ENCODE measurements around the gene LANCL1. TPM values are rescaled to one million over a fixed set of nuclear protein-coding genes. Genes with fewer than 3 reads are reported as not detected.
A peak's percentile ranks its signal among the peaks of the same experiment; 100 is the strongest.
"Not testable (repeated sequence)": the region's sequence is repeated elsewhere in the genome, so short reads cannot be mapped to it uniquely, and the experiment has no call there.

LANCL1 gene
- polyA plus RNA-seq, 1 donor = 59.6 TPM

- DNase-seq = no peak
Observed at GRCh38 chr2:210459407-210459806, 17.2 kb downstream of the LANCL1 start.

DNA sequence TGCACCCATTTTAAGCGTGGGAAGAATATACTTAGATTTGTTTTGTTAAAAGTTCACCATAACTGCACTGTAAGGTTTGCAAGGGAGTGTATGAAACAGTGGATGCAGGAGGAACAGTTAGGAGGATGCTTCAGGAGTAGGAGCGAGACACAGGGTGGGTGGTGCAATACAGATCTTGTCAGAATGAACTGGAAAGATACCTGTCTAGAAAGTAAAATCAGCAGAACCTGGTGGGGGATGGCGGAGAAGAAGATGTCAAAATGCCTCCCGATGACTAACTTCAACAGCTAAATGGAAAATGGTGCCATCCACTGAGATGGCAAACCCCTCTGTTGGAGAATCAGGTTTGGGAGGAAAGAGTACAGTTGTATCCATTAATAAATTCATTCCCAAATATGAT lies 18.2 kb downstream of the LANCL1 start:
- DNase-seq = no peak

DNA sequence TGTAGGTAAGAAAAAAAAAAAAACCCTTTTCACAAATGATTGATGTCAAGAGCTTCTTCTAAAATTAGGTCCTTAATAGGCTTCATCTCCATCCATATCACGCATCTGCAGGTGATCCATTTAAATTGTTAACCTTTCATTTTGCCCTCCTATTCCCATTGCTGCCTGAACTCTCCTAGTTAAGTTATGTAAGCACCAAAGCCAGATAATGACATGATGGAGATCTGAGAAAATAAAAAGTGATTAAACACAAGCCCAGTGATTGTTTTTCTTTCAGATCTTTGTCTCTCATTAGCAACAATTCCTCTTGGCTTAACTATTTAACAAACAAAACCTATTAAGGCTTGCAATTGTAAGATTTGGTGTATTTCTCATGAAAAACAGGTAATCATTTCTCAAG lies 20.0 kb downstream of the LANCL1 start:
- DNase-seq = no peak

GRCh38 chr2:210454336-210454735 lies 22.2 kb downstream of the LANCL1 start:
- no peak for DNase-seq

DNA sequence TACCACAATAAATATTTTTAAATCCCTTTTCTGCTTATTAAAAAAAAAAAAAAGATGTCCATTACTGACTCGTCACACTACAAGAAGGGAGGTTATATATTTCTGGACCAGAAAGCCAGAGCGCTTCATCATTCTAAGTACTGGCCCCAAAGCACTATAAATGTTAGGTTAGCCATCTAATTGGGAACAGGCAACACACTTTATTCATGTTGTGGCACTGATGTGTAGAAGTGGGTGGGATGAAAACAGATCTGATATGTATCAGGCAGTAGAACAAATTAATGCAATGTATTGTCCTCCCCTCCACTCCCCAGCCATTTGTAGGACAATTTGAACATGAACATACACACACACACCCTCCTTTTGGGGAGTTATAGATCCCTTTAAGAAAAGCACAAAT lies 24.4 kb downstream of the LANCL1 start:
- no peak for DNase-seq

- not testable (repeated sequence) for DNase-seq
Observed at GRCh38 chr2:210450942-210451341, 25.6 kb downstream of the LANCL1 start.

- DNase-seq = no peak
Observed at GRCh38 chr2:210445732-210446131, 30.8 kb downstream of the LANCL1 start.

DNA sequence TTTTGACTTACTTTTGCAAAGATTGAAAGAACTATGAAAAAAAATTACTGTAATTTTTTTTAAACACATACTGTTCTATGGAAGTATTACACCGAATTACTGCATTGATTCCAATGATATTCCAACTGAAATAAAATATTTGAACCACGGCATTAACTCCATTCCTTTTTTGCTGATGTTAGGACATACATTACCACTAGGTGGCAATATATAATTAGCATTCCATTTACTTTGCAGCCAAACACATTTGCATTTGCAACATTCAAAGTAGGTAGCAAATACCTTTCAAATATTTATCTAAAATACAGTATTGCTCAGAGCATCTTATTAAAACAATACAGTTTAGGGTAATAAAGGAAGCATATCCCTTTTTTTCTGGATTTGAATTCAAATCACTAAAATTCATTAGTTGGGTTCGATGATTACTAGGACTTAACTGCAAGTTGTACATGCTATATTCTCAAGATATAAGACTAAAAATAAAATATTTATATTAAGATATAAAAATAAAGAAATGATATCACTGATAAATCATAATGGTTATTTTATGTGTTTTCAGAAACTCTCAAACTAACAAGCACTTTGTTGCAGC lies 31.3 kb downstream of the LANCL1 start:
- no peak for DNase-seq

GRCh38 chr2:210443527-210443926 lies 33.0 kb downstream of the LANCL1 start:
- no peak for DNase-seq

DNA sequence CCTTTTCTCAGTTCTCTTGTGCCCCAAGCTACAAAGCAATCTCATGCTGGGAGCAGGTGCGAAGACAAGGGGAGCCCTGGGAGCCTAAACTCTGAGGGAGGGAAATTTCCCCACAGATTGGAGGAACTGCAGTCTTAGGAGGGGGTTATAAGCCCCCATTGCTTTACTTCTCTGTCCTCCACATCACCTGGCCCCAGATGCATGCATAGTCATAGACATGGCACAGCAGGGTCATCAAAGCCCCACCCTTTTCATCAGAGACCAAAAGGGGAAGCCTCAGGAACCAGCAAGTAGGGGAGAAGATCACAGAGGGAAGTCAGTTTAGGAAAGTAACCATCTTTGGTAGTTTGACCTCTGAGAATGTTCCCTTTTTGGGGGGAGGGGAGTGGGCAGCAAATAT lies 33.7 kb downstream of the LANCL1 start:
- DNase-seq = no peak

DNA sequence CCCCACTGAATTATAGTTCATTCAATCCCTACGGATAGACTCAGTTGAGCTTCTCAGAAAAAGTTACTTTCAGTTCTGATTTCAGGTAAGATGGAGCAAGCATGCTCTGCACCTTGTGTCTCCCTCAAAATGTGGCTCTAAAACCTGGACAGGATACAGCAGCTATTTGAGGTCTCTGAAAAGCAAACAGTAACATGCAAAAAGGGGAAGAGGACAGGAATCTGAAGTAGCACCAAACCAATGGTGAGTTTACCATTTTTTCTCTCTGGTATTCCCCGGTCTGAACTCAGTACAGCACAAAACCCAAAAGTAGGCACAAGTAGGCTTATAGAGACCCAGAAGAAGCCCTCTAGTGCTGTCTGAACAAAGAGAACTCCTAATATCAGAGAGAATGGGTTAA lies 34.1 kb downstream of the LANCL1 start:
- no peak for DNase-seq

GRCh38 chr2:210440206-210440605 lies 36.4 kb downstream of the LANCL1 start:
- no peak for DNase-seq

- DNase-seq = no peak
Observed at GRCh38 chr2:210435439-210435838, 41.1 kb downstream of the LANCL1 start.

DNA sequence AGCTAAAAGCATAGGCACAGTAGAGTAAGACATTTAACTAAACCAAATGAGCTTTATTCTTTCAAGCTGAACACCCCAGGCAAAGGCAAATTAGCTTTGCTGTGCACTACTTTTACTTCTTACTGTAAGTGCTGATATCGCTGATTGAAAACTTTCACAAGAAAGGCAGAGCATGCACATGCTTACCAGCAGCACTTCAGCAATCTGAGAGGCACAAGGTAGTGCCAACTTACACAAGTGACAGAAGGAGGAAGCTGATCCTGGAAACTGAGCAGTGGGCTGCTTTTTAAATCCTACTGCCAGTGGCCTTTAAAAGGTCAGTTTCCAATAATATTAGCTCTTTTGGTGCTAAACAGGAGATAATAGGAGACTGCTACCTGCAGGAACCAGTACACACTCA lies 43.9 kb downstream of the LANCL1 start:
- DNase-seq = no peak

DNA sequence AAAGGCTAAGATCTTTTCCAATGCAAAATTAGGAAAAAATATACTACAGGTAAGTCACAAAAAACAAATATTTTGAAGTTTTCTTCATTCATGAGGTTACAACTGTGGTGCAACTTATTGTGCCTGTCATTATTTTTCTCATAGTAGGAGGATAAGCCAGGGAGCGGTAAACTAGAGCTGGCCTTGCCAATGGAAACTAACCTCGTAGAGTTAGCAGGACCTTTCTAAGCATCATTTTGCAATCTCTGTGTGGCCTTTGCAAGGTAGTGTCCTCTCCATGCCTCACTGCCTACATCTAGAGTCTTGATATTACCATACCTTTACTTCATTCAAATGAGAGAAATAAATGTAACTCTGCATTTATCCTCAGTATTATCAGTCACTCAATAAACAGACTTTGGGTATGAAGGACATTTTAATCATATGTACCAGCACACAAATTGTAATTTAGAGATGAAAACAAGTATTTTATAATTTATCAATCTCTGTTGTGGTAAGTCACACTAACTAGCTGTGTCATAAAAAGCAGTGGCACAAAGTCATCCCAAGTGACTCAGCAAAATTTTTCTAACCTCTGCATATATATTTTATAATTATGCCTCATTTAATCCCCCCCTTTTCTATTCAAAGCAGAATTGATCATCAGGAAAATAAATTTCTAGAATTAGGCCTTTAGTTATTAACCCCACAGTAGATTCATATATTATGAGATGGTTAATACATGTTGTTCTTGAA lies 47.0 kb downstream of the LANCL1 start:
- no peak for DNase-seq

- peak; percentile 31 for DNase-seq
Observed at GRCh38 chr2:210428393-210429179, 48.0 kb downstream of the LANCL1 start.

DNA sequence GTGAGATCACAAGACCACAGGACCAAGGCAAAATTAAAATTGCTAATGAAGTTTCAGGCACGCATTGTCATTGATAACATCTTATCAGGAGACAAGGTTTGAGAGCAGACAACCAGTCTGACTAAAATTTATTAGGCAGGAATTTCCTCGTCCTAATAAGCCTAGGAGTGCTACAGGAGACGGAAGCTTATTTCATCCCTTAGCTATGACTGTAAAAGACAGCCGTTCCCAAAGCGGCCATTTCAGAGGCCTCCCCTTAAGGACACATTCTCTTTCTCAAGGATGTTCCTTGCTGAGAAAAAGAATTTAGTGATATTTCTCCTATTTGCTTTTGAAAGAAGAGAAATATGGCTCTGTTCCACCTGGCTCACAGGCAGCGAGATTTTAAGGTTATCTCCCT lies 49.2 kb downstream of the LANCL1 start:
- DNase-seq = not testable (repeated sequence)

- DNase-seq = no peak
Observed at GRCh38 chr2:210422366-210422765, 54.2 kb downstream of the LANCL1 start.

DNA sequence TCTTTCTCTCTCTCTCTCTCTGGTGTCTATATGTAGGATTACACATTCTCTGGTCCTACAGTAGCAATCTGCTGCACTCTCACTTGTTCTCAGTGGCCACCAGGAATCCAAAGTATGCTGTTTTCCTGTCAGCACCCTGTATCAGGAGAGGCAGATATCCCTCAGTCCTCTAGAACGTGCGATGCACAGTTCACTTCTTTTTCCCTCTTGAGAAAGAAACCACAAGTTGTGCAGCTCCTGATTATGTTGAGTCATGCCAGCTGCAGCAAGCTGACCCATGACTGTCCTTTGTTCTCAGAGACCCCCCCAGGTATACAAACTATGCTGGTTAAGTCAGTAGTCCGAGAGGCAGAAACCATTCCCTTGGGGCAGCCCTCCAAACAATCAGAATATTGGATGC lies 54.6 kb downstream of the LANCL1 start:
- DNase-seq = no peak

GRCh38 chr2:210412660-210413059 lies 63.9 kb downstream of the LANCL1 start:
- DNase-seq = no peak

DNA sequence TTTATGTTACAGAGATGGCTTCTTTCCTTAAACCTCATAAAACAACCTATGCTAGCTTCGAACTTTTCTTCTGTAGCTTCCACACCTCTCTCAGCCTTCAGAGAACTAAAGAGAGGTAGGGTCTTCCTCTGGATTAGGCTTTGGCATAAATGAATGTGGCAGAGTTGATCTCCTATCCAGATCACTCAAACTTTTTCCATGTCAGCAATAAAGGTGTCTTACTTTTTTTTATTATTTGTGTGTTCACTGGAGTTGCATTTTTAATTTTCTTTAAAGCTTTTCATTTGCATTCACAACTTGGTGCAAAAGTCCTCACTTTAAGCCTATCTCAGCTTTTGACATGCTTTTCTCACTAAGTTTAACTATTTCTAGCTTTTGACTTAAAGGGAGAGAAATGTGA lies 66.0 kb downstream of the LANCL1 start:
- DNase-seq = no peak

GRCh38 chr2:210399440-210400041 lies 77.0 kb downstream of the LANCL1 start:
- DNase-seq = no peak

- peak; percentile 55 for DNase-seq
Observed at GRCh38 chr2:210392469-210392881, 84.1 kb downstream of the LANCL1 start.

Measured in hindlimb muscle (tissue), 1 donor.